NCI-H128 (cell line): Measurements from ENCODE around the gene MMP28.
"Not testable (repeated sequence)": the region's sequence is repeated elsewhere in the genome, so short reads cannot be mapped to it uniquely, and the experiment has no call there.

Experiments used
- DNase-seq: peaks from one replicate; lab custom pipeline; 2025; ENCODE audit not compliant: unreplicated experiment; lab: John Stamatoyannopoulos, UW

Gene MMP28

DNA sequence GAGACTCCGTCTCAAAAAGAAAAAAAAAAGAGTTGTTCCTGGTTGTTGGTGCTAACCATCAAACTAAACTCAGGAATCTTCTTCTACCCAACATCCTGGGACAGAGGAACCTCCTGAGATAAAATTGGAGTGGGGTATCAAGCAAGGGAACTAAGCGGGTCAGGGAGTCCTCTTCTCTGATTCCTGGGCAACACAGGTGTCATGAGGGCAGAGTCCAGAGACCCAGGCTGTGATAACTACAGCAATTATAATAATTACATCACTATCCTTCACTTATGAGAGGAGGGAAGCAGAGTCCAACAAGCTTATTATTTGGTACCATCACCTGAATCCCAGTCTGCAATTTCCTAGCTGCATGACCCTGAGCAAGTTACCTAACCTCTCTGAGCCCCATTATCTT is 26.6 kb downstream of the MMP28 start:
- no peak for DNase-seq

- DNase-seq: no peak
These were observed 28.4 kb downstream of the MMP28 start for GRCh38 chr17:35766903-35767510.

- no peak for DNase-seq
These were observed 29.0 kb downstream of the MMP28 start for GRCh38 chr17:35766489-35766877.

DNA sequence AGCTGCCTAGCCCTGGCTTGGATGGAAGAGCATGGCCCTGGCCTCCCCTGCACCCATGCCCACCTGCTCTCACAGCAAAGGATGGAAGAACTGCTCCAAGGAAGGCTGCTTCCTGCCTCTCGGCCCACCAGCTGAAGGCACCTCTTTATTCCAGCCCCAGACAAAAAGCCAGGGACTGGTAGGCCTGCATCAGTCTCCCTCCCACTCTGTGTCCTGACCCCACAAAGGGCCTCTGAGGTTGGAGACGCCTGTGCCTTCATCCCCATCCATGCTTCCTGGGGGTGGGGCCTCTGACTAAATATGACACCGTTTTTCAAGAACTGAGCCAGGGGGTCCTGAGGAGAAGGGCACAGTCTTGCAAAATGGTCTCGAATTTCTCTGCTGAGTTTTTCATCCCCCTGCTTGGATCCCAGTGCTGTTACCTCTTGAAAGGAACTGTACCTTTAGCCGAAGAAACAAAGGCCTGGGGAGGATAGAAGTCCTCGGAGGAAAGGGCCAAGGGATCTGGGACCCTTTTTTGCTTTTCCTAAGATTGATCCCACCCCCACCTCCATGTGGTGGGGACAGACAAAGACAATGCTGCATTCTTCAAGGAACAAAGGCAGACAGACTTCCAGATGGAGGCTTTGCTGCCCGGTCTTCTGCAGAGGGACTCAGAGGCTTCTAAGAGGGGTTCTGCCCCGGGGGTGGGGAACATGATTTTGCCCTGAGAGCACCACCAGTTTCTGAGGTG is 29.5 kb downstream of the MMP28 start:
- DNase-seq: no peak

DNA sequence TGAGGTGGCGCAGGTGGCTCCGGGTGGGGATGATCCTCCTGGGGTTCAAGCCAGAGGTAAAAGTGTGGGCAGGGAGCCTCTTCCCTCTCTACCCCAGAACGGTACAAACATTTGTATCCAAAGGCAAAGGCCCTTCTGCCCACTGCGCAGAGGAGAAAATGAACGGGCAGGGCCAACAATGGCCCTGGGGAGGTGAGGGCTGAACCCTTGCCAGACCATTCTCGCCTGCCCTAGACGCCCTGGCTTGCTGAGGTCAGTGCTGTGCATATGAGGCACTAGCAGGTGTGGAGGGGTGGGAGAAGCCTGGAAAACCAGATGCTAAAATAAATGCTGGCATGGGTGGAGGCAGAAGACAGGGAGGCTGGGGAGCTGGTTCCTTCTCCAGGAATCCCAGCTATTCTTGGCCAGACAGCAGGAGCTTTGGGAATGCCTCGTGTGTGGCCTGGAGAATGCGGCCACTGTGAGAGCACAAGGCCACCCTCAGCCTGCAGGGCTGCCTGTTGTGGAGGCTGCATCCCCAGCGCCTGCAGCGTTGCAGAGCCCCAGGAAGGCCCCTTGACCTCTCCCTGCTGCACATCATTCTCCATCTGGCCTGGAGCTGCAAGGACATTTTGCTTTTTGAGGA is 30.2 kb downstream of the MMP28 start:
- DNase-seq: no peak

GRCh38 chr17:35764123-35764991 is 31.1 kb downstream of the MMP28 start:
- peak; percentile 60 for DNase-seq

DNA sequence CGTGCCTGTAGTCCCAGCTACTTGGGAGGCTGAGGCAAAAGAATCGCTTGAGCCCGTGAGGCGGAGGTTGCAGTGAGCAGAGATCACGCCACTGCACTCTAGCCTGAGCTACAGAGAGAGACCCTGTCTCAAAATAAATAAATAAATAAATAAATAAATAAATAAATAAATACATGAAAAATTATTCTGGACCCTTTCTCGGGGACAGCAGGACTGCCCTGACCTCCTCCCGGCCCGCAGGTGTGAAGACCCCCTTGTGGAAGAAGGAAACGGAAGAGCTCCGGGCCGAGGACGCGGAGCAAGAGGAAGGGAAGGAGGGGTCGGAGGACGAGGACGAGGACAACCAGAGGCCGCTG is 31.7 kb downstream of the MMP28 start:
- no peak for DNase-seq

DNA sequence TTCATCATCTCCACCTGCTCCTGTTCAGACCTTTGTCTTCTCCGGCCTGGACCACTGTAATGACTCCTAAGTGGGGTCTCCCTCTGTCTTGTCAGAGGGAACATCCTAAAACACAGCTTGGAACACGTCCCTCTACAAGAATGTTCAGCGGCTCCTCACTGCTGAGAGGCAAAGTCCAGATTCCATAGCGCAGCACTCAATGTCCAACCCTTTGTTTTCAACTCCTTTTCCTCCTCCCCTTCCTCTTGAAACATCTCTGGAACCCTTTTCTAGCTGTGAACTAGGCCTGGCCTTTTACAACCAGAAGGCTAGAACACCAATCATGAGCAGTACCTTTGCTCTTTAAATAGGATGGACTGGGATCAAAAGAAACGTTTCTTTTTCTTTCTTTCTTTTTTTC is 33.8 kb downstream of the MMP28 start:
- no peak for DNase-seq

DNA sequence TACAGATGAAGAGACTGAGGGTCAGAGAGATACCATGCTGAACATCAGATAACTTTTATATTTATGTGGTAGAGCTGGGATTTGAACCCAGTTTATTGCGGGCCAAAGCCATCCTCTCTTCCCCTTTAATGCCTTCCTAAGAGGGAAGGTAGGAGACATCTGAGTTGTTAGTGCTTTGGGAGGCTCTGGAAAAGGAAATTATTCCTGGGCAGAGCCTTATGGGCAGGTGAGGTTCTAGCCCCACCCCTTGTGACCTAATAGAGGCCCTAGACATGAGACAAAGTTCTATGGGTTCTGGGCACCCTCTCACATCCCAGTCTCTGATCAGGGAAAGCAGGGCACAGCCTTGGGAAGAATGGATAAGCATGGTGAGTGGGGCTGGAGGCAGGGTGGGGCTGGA is 34.9 kb downstream of the MMP28 start, which contains the start of gene C17orf50:
C17orf50 (plus strand) TSS at position 301 of the 400 bp plus-strand sequence; CDS start at position 356, 55 bp downstream.
- no peak for DNase-seq

- no peak for DNase-seq
These were observed 38.2 kb downstream of the MMP28 start for GRCh38 chr17:35757243-35757642.

- DNase-seq: no peak
These were observed 42.3 kb downstream of the MMP28 start, which contains the start of gene GAS2L2 for GRCh38 chr17:35752945-35753764. Gene GAS2L2 (minus strand): TSS chr17:35753239. CDS start chr17:35752850, 389 bp downstream.

- DNase-seq: no peak
These were observed 43.0 kb downstream of the MMP28 start for GRCh38 chr17:35752471-35752870.

GRCh38 chr17:35751541-35751940 is 43.9 kb downstream of the MMP28 start:
- not testable (repeated sequence) for DNase-seq

DNA sequence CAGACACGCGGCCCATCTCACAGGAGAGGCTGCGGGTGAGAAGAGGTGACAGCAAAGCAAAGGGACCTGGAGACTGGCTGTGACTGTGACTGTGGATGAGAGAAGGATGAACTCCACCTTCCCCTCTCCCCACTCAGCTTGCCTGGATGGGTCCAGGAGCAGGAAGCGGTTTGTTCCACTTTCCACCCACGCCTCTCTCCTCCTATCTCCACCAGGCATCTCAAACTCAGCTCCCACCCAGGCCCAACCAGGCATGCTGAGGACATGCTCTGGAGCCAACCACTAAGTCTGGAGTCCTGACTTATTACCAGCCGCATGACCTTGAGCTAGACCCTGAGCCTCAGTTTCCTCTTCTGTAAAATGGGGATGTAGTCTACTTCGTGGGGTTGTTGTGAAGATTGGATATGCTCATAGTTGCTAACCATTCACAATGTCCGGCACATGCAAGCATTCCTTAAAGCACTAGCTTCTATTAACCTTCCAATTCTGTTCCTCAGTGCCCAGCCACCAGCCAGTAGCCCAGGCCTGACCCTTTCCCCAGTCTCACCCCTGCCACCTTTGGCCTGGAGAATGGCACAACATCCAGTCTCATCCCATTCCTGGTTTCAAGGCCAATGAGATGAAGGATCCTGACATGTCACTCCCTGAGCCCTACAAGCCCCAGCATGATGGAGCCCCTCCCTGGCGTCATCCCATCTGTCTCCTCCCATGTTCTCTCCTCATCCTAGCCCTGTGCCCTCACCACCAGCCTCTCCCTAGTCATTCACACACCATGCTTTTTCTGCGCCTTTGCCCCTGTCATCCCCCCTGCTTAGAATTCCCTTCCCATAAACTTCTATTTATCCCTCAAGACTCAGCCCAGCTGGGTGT is 44.7 kb downstream of the MMP28 start:
- DNase-seq: no peak

DNA sequence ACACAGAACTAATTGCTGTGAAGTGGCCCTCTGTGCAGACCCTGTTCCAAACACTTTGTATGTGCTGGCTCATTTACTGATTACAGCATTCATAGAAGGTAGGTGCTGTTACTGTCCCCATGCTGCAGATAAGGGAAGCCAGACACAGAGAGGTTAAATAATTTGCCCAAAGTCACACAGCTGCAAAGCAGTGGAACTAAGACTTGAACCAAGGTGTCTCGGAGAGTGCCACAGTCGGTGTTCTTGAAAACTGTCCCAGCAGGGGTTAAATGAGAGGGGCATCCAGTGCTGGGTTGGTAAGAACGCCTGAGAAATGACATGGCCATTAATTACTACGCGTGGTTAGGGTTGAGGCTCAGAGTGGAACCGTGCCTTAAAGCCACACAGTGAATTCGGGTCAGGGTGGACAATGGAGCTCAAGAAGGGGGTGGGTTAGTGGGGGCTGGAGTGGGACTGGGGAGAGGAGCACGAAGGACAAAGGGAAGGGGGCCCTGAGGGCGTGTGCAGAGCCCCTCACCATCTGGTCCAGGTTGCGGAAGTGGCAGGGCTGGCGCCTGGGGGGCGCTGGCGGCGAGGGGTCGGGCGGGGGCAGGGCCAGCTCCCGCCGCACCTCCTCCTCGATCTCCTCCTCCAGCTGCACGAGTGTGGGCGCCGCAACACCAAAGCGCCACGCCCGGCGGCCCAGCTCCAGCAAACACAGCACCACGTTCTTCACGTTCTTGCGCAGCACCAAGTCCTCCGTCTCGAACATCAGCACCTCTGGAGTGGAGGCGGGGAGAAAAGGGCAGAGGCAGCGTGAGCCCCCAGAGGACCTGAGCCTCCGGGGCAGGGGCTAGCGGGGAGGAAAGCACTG is 45.7 kb downstream of the MMP28 start:
- DNase-seq: no peak

DNA sequence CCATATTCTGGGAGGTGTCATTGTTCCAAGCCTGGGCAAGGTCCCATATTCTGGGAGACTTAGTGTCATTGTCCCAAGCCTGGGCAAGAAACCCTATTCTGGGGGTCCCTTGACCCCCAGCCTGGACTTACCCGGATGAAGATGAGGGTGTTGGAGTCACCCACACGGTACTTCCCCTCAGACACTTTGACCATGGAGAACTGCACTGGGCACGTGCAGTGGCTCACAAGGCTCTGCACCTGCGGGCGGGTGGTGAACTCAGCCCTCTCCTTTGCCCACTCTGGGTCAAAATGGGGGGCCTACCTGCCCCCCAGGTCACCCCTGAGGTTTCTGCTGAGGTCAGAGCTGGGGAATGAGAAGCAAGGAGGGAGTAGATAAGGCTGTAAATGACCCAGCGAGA is 46.5 kb downstream of the MMP28 start:
- no peak for DNase-seq

GRCh38 chr17:35748341-35748841 is 47.0 kb downstream of the MMP28 start:
- no peak for DNase-seq

- peak; percentile 35 for DNase-seq
These were observed 47.9 kb downstream of the MMP28 start for GRCh38 chr17:35747540-35748017.
